HCT116 (cell line): ENCODE measurements around the gene KIAA1755. TPM values are rescaled to one million over a fixed set of nuclear protein-coding genes. Genes with fewer than 3 reads are reported as not detected.

Experiments
- ATAC-seq: fragments of 200-7000 bp; cut with Tn5 transposase; 2 replicates; pipeline ENCODE4 v1.9.1; 2020; ENCODE audit warnings: mild to moderate bottlenecking, moderate library complexity
- BruUV-seq: library from RNA; stranded (reverse); fragments of 400-500 nt; replicated peaks from 2 replicates; lab custom pipeline; 2021; lab: Mats Ljungman, UMichigan
- CTCF ChIA-PET: fragments of 300-600 bp; sonication (Branson Sonifier 250); formaldehyde crosslinking; loops from one replicate; lab custom pipeline; 2021; ENCODE audit warnings: antibody characterized with exemption; lab: Charles Lee
- POLR2A ChIA-PET: fragments of 300-600, 350-600 bp; sonication (Branson Sonifier 250); formaldehyde crosslinking; loops from one replicate; lab custom pipeline; 2021; ENCODE audit warnings: antibody characterized with exemption; lab: Charles Lee
- RAD21 ChIA-PET, 2 experiments: fragments of 300-600 bp; sonication (Branson Sonifier 250); formaldehyde crosslinking; loops; one replicate each; lab custom pipeline; 2023; ENCODE audit warnings: low total read pairs in 2 of 2; ENCODE audit not compliant: uncharacterized antibody in 2 of 2, unreplicated experiment in 2 of 2, low non-redundant PET in 1 of 2; lab: Charles Lee
- DNase-seq: peaks from one replicate; pipeline ENCODE4 v3.0.0-alpha.2; 2010; ENCODE audit warnings: low read depth, low spot score
- H2AFZ ChIP-seq: fragments of 200-600 bp; shearing (Covaris generic), sonication (generic); 2 replicates; pipeline ENCODE4 v1.6.1; 2017; ENCODE audit warnings: low read depth, mixed run types, mixed read lengths, antibody characterized with exemption, low read length; ENCODE audit not compliant: poor library complexity, severe bottlenecking
- H3K27ac ChIP-seq: 2 replicates; pipeline ENCODE4 v1.5.1; 2012; ENCODE audit warnings: low read depth, low read length
- H3K27me3 ChIP-seq: fragments of 200-600 bp; sonication (generic); 2 replicates; pipeline ENCODE4 v1.6.1; 2016; ENCODE audit warnings: mixed run types, low read length, mixed read lengths; ENCODE audit not compliant: insufficient read depth
- H3K36me3 ChIP-seq, 2 experiments: fragments of 200-500 bp in 1 of 2; fragments of 200-600 bp in 1 of 2; sonication (Bioruptor generic) in 1 of 2; sonication (generic) in 1 of 2; 2 replicates each; pipeline versions ENCODE4 v1.5.1 to v1.6.1; 2014 to 2016; ENCODE audit warnings: low read length in 2 of 2, inconsistent platforms in 1 of 2, mixed read lengths in 1 of 2, mixed run types in 1 of 2; ENCODE audit not compliant: insufficient read depth in 2 of 2, control insufficient read depth in 1 of 2
- H3K4me1 ChIP-seq, 2 experiments: fragments of 200-600 bp in 1 of 2; sonication (generic) in 1 of 2; 2 replicates each; pipeline versions ENCODE4 v1.5.1 to v1.6.1; 2012 to 2017; ENCODE audit warnings: low read length in 2 of 2, inconsistent platforms in 1 of 2, mild to moderate bottlenecking in 1 of 2, mixed read lengths in 1 of 2, mixed run types in 1 of 2, moderate library complexity in 1 of 2; ENCODE audit not compliant: insufficient read depth in 2 of 2, control insufficient read depth in 1 of 2
- H3K4me2 ChIP-seq: fragments of 200-600 bp; sonication (generic); 2 replicates; pipeline ENCODE4 v1.6.1; 2017; ENCODE audit warnings: mixed run types, low read length, mixed read lengths
- H3K4me3 ChIP-seq, 2 experiments: fragments of 200-600 bp in 1 of 2; sonication (generic) in 1 of 2; replicated peaks in 1 of 2; 2 replicates each; pipeline ENCODE4 v1.5.1; 2011 to 2016; ENCODE audit warnings: low read length in 2 of 2, control low read depth in 1 of 2, low read depth in 1 of 2, mild to moderate bottlenecking in 1 of 2, mixed read lengths in 1 of 2, mixed run types in 1 of 2
- H3K79me2 ChIP-seq: fragments of 200-600 bp; sonication (generic); 2 replicates; pipeline ENCODE4 v1.6.1; 2017; ENCODE audit warnings: mild to moderate bottlenecking, mixed run types, low read length, moderate library complexity, mixed read lengths; ENCODE audit not compliant: insufficient read depth
- H3K9ac ChIP-seq: fragments of 200-600 bp; sonication (generic); 2 replicates; pipeline ENCODE4 v1.6.1; 2016; ENCODE audit warnings: low read length, mixed read lengths
- H3K9me2 ChIP-seq: fragments of 200-600 bp; sonication (generic), shearing (Covaris generic); 2 replicates; pipeline ENCODE4 v1.6.1; 2017; ENCODE audit warnings: mixed run types, mild to moderate bottlenecking, moderate library complexity; ENCODE audit not compliant: insufficient read depth
- H3K9me3 ChIP-seq, 2 experiments: fragments of 200-500 bp in 1 of 2; fragments of 200-600 bp in 1 of 2; sonication (Bioruptor generic) in 1 of 2; sonication (generic) in 1 of 2; 2 replicates each; pipeline ENCODE4 v1.6.1; 2014 to 2017; ENCODE audit warnings: low read length in 2 of 2, mixed read lengths in 2 of 2, inconsistent platforms in 1 of 2, low read depth in 1 of 2, mild to moderate bottlenecking in 1 of 2, mixed run types in 1 of 2, moderate library complexity in 1 of 2; ENCODE audit not compliant: control insufficient read depth in 1 of 2, insufficient read depth in 1 of 2
- H4K20me1 ChIP-seq: fragments of 200-600 bp; sonication (generic), shearing (Covaris generic); 2 replicates; pipeline ENCODE4 v1.6.1; 2017; ENCODE audit warnings: mixed run types, mild to moderate bottlenecking, moderate library complexity; ENCODE audit not compliant: insufficient read depth
- ATF3 ChIP-seq: IDR thresholded peaks from 2 replicates; pipeline ENCODE4 v1.6.1; 2012
- CBX3 ChIP-seq: IDR thresholded peaks from 2 replicates; pipeline ENCODE4 v1.6.1; 2012; ENCODE audit warnings: low read depth
- EZH2 ChIP-seq: fragments of 200-600 bp; sonication (generic); IDR thresholded peaks from 2 replicates; pipeline ENCODE4 v1.6.1; 2017; ENCODE audit warnings: antibody characterized with exemption, mixed run types
- FOSL1 ChIP-seq: IDR thresholded peaks from 2 replicates; pipeline ENCODE4 v1.6.1; 2012; ENCODE audit warnings: low read depth
- JUND ChIP-seq: IDR thresholded peaks from 2 replicates; pipeline ENCODE4 v1.6.1; 2012
- POLR2A ChIP-seq: IDR thresholded peaks from 2 replicates; pipeline ENCODE4 v1.7.0; 2011; ENCODE audit warnings: borderline replicate concordance; ENCODE audit not compliant: insufficient read depth, insufficient read length; ENCODE audit errors: extremely low read depth
- POLR2AphosphoS5 ChIP-seq: IDR thresholded peaks from 2 replicates; pipeline ENCODE4 v1.6.1; 2011; ENCODE audit warnings: mild to moderate bottlenecking, low read depth, low read length, moderate library complexity
- RAD21 ChIP-seq: IDR thresholded peaks from 2 replicates; pipeline ENCODE4 v1.6.1; 2012; ENCODE audit warnings: low read depth, mild to moderate bottlenecking
- SRF ChIP-seq: IDR thresholded peaks from 2 replicates; pipeline ENCODE4 v1.6.1; 2012; ENCODE audit warnings: low read depth
- TCF7L2 ChIP-seq: IDR thresholded peaks from 2 replicates; pipeline ENCODE4 v1.7.0; 2011; ENCODE audit warnings: borderline replicate concordance, inconsistent platforms; ENCODE audit not compliant: insufficient read depth, insufficient read length; ENCODE audit errors: extremely low read depth
- YY1 ChIP-seq: IDR thresholded peaks from 2 replicates; pipeline ENCODE4 v1.6.1; 2011; ENCODE audit warnings: low read length, low read depth, moderate library complexity, mild to moderate bottlenecking; ENCODE audit not compliant: insufficient replicate concordance; ENCODE audit errors: extremely low read depth
- ZBTB33 ChIP-seq: IDR thresholded peaks from 2 replicates; pipeline ENCODE4 v1.6.1; 2011; ENCODE audit warnings: mild to moderate bottlenecking, low read length, moderate library complexity; ENCODE audit not compliant: insufficient replicate concordance; ENCODE audit errors: extremely low read depth
- ZFX ChIP-seq: fragments of 450-650 bp; IDR thresholded peaks from 2 replicates; pipeline ENCODE4 v1.6.1; 2017
- ZNF274 ChIP-seq: fragments of 200-500 bp; sonication (Bioruptor generic); IDR thresholded peaks from 2 replicates; pipeline ENCODE4 v1.6.1; 2014; ENCODE audit warnings: mild to moderate bottlenecking, low read depth, low read length, inconsistent platforms
- intact Hi-C: fragments of 100-400 bp; cut with micrococcal nuclease; formaldehyde crosslinking; loops from 2 replicates; pipeline ENCODE4 v1.10.0; 2022
- total RNA-seq: library from RNA; stranded (reverse); gene quantifications from one replicate; pipeline ENCODE4 v1.2.1, GENCODE V29; 2021; ENCODE audit not compliant: unreplicated experiment

KIAA1755 gene
- total RNA-seq, 1 experiment from 2014 or later: not detected

- Histone ChIP-seq H4K20me1 (no peaks in the 10 kb centered on the region), H3K9ac (no peak overlapping the region), H3K4me3 (no peak overlapping the region), H3K36me3 (no peaks in the 10 kb centered on the region), H3K9me2 (no peaks in the 10 kb centered on the region), H3K79me2 (no peaks in the 10 kb centered on the region), H3K4me1 (peaks cover 6 to 10% of the 10 kb centered on the region in 2 experiments; a peak in 2 of 4 replicates), H3K4me2 (no peak overlapping the region), H3K9me3 (no peaks in the 10 kb centered on the region), H2AFZ (no peak overlapping the region), H3K27ac (no peak overlapping the region), H3K27me3 (no peaks in the 10 kb centered on the region)
- ATAC-seq (no peak), DNase-seq (no peak)
- no TSS peak for BruUV-seq
- ChIA-PET CTCF (no interaction called here), RAD21 (no interaction called here), POLR2A (no interaction called here)
- intact Hi-C loops: no loop called here
- TF ChIP-seq CBX3 (no peak), POLR2A (no peak), SRF (no peak), TCF7L2 (no peak), RAD21 (no peak), ATF3 (no peak), JUND (no peak), ZFX (no peak)
Observed at GRCh38 chr20:38295811-38296210, 35.3 kb upstream of the KIAA1755 start.

- H3K4me3 ChIP-seq: no peak overlapping the region
- DNase-seq: no peak
- no peak overlapping the region for H3K9ac ChIP-seq
- H3K27me3 ChIP-seq: no peaks in the 10 kb centered on the region
- TF ChIP-seq TCF7L2 (no peak), ZBTB33 (no peak), POLR2AphosphoS5 (no peak), EZH2 (no peak), ZNF274 (no peak), YY1 (no peak), FOSL1 (no peak)
- H3K79me2 ChIP-seq: no peaks in the 10 kb centered on the region
- no peaks in the 10 kb centered on the region for H3K9me3 ChIP-seq
- no peak overlapping the region for H3K4me2 ChIP-seq
- no TSS peak for BruUV-seq
- H3K27ac ChIP-seq: no peak overlapping the region
- H3K36me3 ChIP-seq: no peaks in the 10 kb centered on the region
- intact Hi-C loops: no loop called here
- ATAC-seq: no peak
- ChIA-PET POLR2A (no interaction called here), RAD21 (no interaction called here), CTCF (no interaction called here)
- H2AFZ ChIP-seq: no peak overlapping the region
- H3K9me2 ChIP-seq: no peaks in the 10 kb centered on the region
- H3K4me1 ChIP-seq: no peaks in the 10 kb centered on the region; a peak in 1 of 4 replicates
- H4K20me1 ChIP-seq: no peaks in the 10 kb centered on the region
Observed at GRCh38 chr20:38294076-38294591, 33.6 kb upstream of the KIAA1755 start.
